GM18873 (cell line): ENCODE results near the gene SOX5.

Source experiments
- ATAC-seq: cut with Tn5 transposase; IDR thresholded peaks from one replicate; pipeline ENCODE4 v1.9.1; 2021; ENCODE audit warnings: mild to moderate bottlenecking, moderate library complexity, moderate number of reproducible peaks; ENCODE audit not compliant: unreplicated experiment, low FRiP score

Gene SOX5

DNA sequence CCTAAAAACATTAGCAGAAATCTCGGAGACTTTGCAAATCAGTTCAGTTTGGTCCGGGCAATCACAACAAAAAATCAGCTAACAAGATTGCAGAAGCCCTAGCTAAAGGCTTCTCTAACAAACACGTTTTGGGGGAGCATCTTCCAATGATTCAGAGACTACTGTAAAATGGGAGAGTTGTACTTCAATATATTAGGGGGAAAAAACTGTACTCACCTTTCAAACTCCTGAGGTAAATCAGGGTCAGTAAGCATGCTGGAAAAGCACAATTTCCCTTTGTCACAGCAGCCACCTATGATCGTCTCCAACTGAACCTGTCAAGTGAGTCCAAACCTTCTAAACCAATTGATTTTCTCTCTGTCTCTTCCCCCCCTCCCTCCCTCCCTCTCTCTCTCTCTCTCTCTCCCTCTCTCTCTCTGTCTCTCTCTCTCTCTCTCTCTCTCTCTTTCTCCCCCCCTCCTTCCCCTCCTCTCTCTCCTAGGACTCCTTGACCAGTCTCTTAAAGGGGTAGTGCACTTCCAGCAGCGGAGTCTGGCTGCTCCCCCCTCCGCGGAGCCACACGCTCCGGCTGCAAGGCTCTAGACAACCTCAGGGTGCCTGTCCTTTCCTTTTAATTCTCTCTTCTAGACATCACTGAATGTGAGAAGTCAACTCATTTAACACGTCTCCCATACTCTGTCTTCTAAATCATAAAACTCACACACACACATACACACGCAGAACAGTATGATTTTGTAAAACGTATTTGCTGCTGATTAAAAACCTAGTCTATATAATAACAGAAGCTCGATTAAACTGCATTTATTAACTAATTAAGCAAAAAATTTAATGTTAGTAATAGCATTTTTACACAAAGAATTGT, at the start of gene SOX5:
Gene SOX5, minus strand, starts transcription at position 323 of the 862 bp plus-strand sequence. Its CDS starts 69 bp downstream, at position 254.
- ATAC-seq: no peak

- no peak for ATAC-seq
These were observed 37.6 kb upstream of the SOX5 start for GRCh38 chr12:23987046-23987445.

- no peak for ATAC-seq
These were observed 31.4 kb upstream of the SOX5 start for GRCh38 chr12:23980826-23981225.

GRCh38 chr12:23964812-23965211, 15.3 kb upstream of the SOX5 start:
- ATAC-seq: no peak

GRCh38 chr12:23959826-23960225, 10.4 kb upstream of the SOX5 start:
- ATAC-seq: no peak

DNA sequence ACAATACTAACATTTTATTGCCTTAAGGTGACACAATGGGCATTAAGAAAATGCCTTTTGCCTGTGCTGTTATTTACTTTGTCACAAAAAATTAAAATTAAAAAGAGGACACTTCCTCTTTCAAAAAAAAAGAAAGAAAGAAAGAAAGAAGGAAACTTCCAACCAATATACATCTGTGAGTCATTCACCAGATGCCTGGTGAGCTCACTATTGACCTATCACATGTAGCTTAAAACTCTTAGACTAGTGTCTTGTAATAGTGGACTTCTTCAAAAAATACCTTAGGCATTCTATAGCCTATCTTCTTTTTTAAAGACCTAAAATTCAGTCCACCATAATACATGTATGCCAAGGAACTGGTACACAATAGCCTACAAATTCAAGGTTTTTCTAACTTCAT, 4.9 kb upstream of the SOX5 start:
- no peak for ATAC-seq

- no peak for ATAC-seq
These were observed 2.6 kb upstream of the SOX5 start for GRCh38 chr12:23952071-23952470.

GRCh38 chr12:23950775-23951451, 1.4 kb upstream of the SOX5 start:
- ATAC-seq: no peak

DNA sequence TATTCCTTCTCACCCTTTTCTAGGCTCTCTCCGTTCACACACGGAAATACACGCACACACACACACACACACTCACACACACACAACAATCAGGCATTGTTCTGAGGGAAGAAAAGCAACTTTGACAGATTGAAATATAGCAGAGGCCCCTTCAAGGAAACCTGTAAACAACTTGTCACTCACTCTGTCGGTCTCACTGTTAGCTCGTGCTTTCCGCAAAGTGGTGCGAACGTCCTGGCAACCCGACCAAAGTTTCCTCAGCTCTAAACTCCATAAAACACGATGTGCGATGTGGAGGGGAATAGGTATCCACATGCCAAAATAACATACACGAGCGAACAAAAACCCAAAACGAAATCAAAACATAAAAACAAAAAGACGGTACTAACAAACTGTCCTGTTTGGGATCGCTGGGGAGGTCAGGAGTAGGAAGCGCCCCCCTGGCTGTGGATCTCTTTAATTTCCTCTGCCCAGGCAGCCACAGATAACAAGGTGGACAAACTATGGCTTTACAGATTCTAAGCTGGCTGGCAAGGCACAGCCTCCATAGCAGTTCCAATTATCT, 822 bp upstream of the SOX5 start:
- ATAC-seq: no peak

DNA sequence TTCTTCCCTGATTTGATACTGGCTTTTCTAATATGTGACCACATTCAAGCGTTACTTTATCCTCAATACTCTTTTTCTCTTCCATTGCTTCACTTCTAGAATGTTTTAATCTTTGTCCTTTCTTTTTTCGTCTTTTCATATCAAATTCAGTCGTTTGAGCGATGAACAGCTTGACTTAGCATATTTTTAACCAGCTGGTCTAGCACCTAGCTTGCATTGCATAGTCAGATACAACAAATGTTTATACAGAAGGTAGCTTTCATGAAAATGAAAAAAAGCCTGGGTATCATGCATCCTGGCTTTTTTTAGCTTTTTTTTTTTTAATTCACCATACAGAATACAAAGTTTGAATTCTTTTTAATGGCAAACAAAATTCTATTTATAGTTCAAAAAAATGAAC, 1.2 kb downstream of the SOX5 start:
- no peak for ATAC-seq

DNA sequence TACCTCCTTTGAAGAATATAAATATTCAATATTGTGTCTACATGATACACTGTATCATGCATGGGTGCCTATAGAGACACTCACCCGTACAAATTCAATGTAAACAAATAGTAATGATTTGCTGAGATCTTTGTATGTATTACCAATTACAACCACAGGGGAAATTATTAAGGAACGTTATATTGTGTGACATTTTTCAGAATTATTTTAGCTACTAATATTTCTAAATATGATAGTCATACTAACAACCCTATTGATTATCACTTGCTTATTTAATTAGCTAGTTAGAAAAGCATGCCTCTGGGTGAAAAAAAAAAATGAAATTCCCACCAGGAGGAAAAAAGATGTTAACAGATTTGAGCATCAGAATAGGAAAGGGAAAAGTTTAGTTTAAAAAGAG, 2.1 kb downstream of the SOX5 start:
- no peak for ATAC-seq

DNA sequence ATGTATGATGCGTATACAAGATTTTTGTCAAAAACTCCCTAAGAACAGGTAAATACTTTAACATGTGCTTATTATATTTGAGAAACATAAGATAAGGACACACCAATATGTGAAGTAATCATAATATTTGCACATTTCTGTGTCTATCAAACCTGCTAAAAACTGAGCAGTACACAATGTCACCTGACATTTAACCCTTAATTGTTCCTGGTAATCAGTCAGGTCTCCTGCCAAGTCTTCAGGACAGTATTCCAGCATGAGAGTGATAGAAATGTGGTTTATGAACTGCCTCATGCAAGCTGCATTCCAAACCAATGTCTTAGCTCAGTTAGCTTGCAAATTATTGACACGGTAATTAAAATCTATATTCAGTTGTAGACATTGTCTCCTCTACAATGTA, 4.2 kb downstream of the SOX5 start:
- no peak for ATAC-seq

DNA sequence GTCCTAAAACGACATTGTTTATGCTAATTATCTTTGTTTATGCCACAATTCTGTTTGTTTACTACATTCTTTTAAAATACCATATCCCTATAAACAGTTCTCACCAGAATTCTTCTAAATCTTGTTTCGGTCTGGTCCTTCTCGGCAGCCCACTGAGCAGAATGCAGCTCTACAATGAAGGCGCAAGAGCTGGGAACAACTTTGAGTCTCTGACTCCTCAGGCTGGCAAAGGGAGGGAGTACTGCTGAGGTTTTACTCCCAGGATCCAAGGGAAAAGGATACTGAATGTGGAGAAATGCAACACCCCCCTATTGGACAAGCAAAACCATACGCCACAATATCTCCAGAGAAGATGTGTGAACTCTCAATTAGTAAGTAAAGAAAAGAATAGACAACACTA, 5.4 kb downstream of the SOX5 start:
- no peak for ATAC-seq

GRCh38 chr12:23942841-23943240, 6.6 kb downstream of the SOX5 start:
- no peak for ATAC-seq

DNA sequence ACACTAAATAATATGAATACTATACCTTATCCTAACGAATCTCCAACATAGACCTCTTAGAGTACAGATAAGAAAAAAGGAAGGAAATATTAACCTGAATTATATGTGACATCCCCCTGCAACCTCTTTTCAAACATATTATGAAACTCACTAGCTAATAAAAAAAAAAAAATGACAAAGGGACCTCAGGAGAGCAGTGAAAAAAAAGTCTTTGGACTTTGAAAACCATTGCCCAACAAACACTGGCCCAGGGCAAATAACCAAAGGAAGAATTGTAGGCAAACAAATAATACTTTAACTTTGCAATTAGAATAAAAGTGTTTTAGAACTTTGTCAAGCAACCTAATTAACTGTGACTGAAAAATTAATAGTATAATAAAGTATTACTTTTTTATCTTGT, 7.7 kb downstream of the SOX5 start:
- no peak for ATAC-seq

DNA sequence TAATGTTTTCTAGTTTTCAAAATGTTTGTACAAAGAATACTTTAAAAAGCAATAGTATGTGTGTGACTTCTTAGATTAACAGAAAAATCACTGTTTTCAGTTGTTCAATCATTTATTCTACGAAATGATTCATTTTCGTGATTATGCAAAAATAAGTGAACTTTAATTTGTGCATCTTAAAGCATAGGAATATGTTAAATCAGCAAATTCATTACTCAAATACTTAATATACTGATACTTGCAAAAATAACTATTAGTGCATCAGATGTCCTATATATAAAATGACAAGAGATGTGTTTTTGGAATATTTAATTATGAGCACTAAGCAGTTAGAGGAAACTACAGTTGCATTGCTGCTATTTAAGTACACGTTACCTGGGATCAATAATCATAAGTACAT, 11.0 kb downstream of the SOX5 start:
- ATAC-seq: no peak

DNA sequence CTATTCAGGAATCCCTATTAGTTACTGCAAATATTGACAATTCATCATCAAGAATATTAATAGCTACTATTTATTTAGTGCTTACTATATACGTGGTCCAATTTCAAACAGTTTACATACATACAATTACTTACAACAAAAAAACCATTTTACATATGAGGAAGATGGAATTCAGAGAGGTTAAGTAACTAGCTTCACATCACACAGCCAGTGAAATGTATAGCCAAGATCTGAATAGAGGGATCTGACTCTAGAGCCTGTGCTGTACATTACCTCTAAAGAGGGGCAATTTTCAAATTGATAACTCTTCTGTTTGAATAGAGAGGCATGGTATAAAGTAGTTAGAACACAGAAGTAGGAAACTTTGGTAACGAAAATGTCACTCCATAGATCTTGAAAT, 18.3 kb downstream of the SOX5 start:
- no peak for ATAC-seq

- no peak for ATAC-seq
These were observed 18.9 kb downstream of the SOX5 start for GRCh38 chr12:23930599-23930998.

- no peak for ATAC-seq
These were observed 19.6 kb downstream of the SOX5 start for GRCh38 chr12:23929906-23930305.

DNA sequence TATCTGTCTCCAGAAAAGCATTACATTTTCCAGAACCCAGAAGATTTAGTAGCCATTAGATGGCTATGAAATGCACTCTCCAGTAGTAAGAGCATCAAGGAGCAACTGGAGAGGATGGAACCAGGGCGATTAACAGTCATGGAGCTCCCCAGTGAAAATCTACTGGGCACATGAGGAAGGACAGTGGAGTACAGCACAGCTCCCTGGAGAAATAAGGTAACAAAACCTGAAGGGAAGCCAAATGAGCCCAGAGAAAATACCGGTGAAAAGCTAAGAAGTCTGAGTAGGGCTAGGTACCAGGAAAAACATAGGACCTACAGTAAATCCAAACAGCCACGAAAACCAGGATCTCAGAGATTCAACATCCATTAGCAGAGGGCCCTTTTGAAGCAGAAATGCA, 21.6 kb downstream of the SOX5 start:
- ATAC-seq: no peak

DNA sequence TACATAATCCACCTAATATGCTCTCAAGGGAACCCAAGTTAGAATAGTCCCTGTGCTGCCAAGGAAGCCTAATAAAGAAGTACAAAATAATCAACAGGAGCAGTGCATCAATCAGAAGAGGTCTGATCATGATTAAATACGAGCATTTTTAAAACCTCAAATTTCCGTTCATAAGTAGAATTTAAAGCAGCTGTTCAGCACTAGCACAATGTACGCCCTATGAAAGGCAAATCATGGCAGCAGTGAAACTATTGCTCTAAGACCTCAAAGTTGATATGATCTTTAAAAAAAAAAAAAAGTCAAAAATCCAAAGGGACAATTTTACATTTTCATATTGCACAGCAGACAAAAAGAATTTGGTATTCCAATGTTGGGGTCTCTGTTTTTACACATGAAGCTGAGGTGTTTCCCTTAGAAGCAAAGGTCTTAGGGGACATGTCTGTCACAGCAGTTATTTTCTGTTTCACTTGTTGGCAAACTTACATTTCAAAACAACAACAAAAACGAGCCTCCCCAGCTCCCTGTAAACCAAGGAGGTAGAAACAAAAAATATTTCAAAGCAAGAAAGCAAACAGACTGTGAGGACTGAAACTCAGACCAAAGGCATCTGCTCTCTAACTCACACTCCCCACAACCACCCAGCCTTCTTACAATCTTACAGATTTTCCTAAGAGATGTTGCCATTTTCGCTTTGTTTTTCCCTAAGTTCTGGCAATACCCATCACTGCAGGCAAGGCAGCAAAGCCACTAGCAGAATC, 28.2 kb downstream of the SOX5 start:
- no peak for ATAC-seq
